WTC11 (cell line): ENCODE results near the gene ANKRD11. TPM values are rescaled to one million over a fixed set of nuclear protein-coding genes. Genes with fewer than 3 reads are reported as not detected.

Source experiments
- ATAC-seq: fragments of 200-7000 bp; cut with Tn5 transposase; 2 replicates; pipeline ENCODE4 v1.10.0; 2021; ENCODE audit warnings: mild to moderate bottlenecking, moderate library complexity
- CTCF ChIA-PET: fragments of 300-600 bp; sonication (Branson Sonifier 250); formaldehyde crosslinking; loops from one replicate; lab custom pipeline; 2021; ENCODE audit warnings: antibody characterized with exemption; lab: Charles Lee
- POLR2A ChIA-PET: fragments of 350-600 bp; sonication (Branson Sonifier 250); formaldehyde crosslinking; loops from one replicate; lab custom pipeline; 2021; ENCODE audit warnings: antibody characterized with exemption; lab: Charles Lee
- DNase-seq: peaks from one replicate; pipeline ENCODE4 v3.0.0; 2021; ENCODE audit warnings: low spot score
- H3K27ac Mint-ChIP-seq: 2 replicates; pipeline ENCODE4 v1.8.0; 2021; ENCODE audit warnings: mixed read lengths
- H3K27me3 Mint-ChIP-seq: 2 replicates; pipeline ENCODE4 v1.8.0; 2021; ENCODE audit warnings: low read depth, mild to moderate bottlenecking, moderate library complexity, mixed read lengths
- H3K36me3 Mint-ChIP-seq: 2 replicates; pipeline ENCODE4 v1.8.0; 2021; ENCODE audit warnings: mixed read lengths
- H3K4me1 Mint-ChIP-seq: 2 replicates; pipeline ENCODE4 v1.8.0; 2022; ENCODE audit warnings: mixed read lengths
- H3K4me3 Mint-ChIP-seq: 2 replicates; pipeline ENCODE4 v1.8.0; 2021; ENCODE audit warnings: mild to moderate bottlenecking, moderate library complexity, mixed read lengths
- H3K9me3 Mint-ChIP-seq: 2 replicates; pipeline ENCODE4 v1.8.0; 2021; ENCODE audit warnings: mixed read lengths
- CREM ChIP-seq: sonication (generic); formaldehyde crosslinking; IDR thresholded peaks from 2 replicates; pipeline ENCODE4 v1.8.1; 2022; ENCODE audit warnings: mild to moderate bottlenecking, missing genetic modification reagents, moderate library complexity
- E2F1 ChIP-seq: sonication (generic); formaldehyde crosslinking; IDR thresholded peaks from 2 replicates; pipeline ENCODE4 v1.8.0; 2022; ENCODE audit warnings: mild to moderate bottlenecking, missing genetic modification reagents
- ESRRA ChIP-seq: sonication (generic); formaldehyde crosslinking; IDR thresholded peaks from 2 replicates; pipeline ENCODE4 v1.8.1; 2022; ENCODE audit warnings: mild to moderate bottlenecking, missing genetic modification reagents, borderline replicate concordance
- FOXP1 ChIP-seq: sonication (generic); formaldehyde crosslinking; IDR thresholded peaks from 2 replicates; pipeline ENCODE4 v1.8.0; 2022; ENCODE audit warnings: missing genetic modification reagents, mild to moderate bottlenecking, moderate library complexity, borderline replicate concordance
- HMGXB4 ChIP-seq: sonication (generic); formaldehyde crosslinking; IDR thresholded peaks from 2 replicates; pipeline ENCODE4 v1.8.1; 2023; ENCODE audit warnings: mild to moderate bottlenecking, moderate library complexity, missing genetic modification reagents
- IRF2 ChIP-seq: sonication (generic); formaldehyde crosslinking; IDR thresholded peaks from 2 replicates; pipeline ENCODE4 v1.8.0; 2022; ENCODE audit warnings: low read depth, missing genetic modification reagents, borderline replicate concordance
- MLX ChIP-seq: sonication (generic); formaldehyde crosslinking; IDR thresholded peaks from 2 replicates; pipeline ENCODE4 v1.8.1; 2023; ENCODE audit warnings: mild to moderate bottlenecking, missing genetic modification reagents, moderate library complexity
- OVOL2 ChIP-seq: fragments of 250-450 bp; sonication (Bioruptor Pico); IDR thresholded peaks from 2 replicates; pipeline ENCODE4 v1.9.0; 2021; ENCODE audit warnings: mild to moderate bottlenecking, borderline replicate concordance
- PRDM15 ChIP-seq: sonication (generic); formaldehyde crosslinking; IDR thresholded peaks from 2 replicates; pipeline ENCODE4 v1.8.0; 2022; ENCODE audit warnings: missing genetic modification reagents
- SMAD4 ChIP-seq: sonication (generic); formaldehyde crosslinking; IDR thresholded peaks from 2 replicates; pipeline ENCODE4 v1.8.0; 2022; ENCODE audit warnings: mild to moderate bottlenecking, missing genetic modification reagents
- TEAD1 ChIP-seq: sonication (generic); formaldehyde crosslinking; IDR thresholded peaks from 2 replicates; pipeline ENCODE4 v1.8.0; 2022; ENCODE audit warnings: mild to moderate bottlenecking, missing genetic modification reagents
- total RNA-seq: library from RNA; stranded (reverse); gene quantifications from 3 replicates; pipeline ENCODE4 v1.2.3, GENCODE V29; 2021
- TF ChIP-seq, protein P1 (sequence below): sonication (generic); formaldehyde crosslinking; conservative IDR thresholded peaks from 2 replicates; pipeline ENCODE4 v1.8.1; 2023; ENCODE audit warnings: mild to moderate bottlenecking, low read depth, missing genetic modification reagents, moderate library complexity
- TF ChIP-seq, protein P2 (sequence below): sonication (generic); formaldehyde crosslinking; IDR thresholded peaks from 2 replicates; pipeline ENCODE4 v1.8.1; 2022; ENCODE audit warnings: low read depth, missing genetic modification reagents, borderline replicate concordance

ANKRD11 gene
- total RNA-seq, 1 experiment from 2014 or later: 184 TPM

- TF ChIP-seq CREM: no peak
- TF ChIP-seq TEAD1 (CRISPR knock-in tag): no peak
- no peak for TF ChIP-seq IRF2
- TF ChIP-seq, all 79 proteins: peak for 0
Observed at GRCh38 chr16:89523680-89524344, 33.5 kb upstream of the ANKRD11 start (continued).

- DNase-seq: peak; percentile 25
- ChIA-PET CTCF (interaction anchor here (2.0 kb wide), 1 partner anchor 35 kb away, joined by 5 read pairs; no protein-coding TSS in a partner anchor), POLR2A (no interaction called here)
- no peaks in the 10 kb centered on the region for H3K9me3 Mint-ChIP-seq
- peak overlapping the region; percentile 57 for H3K27ac Mint-ChIP-seq
- TF ChIP-seq E2F1 (CRISPR knock-in tag): no peak
- H3K4me3 Mint-ChIP-seq: no peak overlapping the region
- H3K36me3 Mint-ChIP-seq: peaks cover 73% of the 10 kb centered on the region
- H3K4me1 Mint-ChIP-seq: peaks cover 11% of the 10 kb centered on the region
- ATAC-seq: no peak
- H3K27me3 Mint-ChIP-seq: no peaks in the 10 kb centered on the region
Observed at GRCh38 chr16:89522287-89522686, 31.9 kb upstream of the ANKRD11 start.

- Mint-ChIP-seq H3K27me3 (no peaks in the 10 kb centered on the region), H3K36me3 (peaks cover 63% of the 10 kb centered on the region), H3K4me3 (no peak overlapping the region), H3K9me3 (no peaks in the 10 kb centered on the region), H3K4me1 (peaks cover 11% of the 10 kb centered on the region), H3K27ac (no peak overlapping the region)
- POLR2A ChIA-PET: no interaction called here
- ATAC-seq (no peak), DNase-seq (no peak)
- CTCF ChIA-PET: no interaction called here
- TF ChIP-seq FOXP1 (CRISPR knock-in tag) (no peak), OVOL2 (CRISPR knock-in tag) (no peak), PRDM15 (CRISPR knock-in tag) (no peak), ESRRA (CRISPR knock-in tag) (no peak), HMGXB4 (no peak), SMAD4 (no peak), MLX (no peak)
- TF ChIP-seq, protein P1, sequence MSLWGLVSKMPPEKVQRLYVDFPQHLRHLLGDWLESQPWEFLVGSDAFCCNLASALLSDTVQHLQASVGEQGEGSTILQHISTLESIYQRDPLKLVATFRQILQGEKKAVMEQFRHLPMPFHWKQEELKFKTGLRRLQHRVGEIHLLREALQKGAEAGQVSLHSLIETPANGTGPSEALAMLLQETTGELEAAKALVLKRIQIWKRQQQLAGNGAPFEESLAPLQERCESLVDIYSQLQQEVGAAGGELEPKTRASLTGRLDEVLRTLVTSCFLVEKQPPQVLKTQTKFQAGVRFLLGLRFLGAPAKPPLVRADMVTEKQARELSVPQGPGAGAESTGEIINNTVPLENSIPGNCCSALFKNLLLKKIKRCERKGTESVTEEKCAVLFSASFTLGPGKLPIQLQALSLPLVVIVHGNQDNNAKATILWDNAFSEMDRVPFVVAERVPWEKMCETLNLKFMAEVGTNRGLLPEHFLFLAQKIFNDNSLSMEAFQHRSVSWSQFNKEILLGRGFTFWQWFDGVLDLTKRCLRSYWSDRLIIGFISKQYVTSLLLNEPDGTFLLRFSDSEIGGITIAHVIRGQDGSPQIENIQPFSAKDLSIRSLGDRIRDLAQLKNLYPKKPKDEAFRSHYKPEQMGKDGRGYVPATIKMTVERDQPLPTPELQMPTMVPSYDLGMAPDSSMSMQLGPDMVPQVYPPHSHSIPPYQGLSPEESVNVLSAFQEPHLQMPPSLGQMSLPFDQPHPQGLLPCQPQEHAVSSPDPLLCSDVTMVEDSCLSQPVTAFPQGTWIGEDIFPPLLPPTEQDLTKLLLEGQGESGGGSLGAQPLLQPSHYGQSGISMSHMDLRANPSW: no peak
- TF ChIP-seq, protein P2, sequence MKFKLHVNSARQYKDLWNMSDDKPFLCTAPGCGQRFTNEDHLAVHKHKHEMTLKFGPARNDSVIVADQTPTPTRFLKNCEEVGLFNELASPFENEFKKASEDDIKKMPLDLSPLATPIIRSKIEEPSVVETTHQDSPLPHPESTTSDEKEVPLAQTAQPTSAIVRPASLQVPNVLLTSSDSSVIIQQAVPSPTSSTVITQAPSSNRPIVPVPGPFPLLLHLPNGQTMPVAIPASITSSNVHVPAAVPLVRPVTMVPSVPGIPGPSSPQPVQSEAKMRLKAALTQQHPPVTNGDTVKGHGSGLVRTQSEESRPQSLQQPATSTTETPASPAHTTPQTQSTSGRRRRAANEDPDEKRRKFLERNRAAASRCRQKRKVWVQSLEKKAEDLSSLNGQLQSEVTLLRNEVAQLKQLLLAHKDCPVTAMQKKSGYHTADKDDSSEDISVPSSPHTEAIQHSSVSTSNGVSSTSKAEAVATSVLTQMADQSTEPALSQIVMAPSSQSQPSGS: no peak
Observed at GRCh38 chr16:89519881-89520280, 29.5 kb upstream of the ANKRD11 start.
